Activated B cell treated with CpG ODN at 0.5 μM for 24 hours (primary cell): ENCODE results near the gene STARD10. TPM values are rescaled to one million over a fixed set of nuclear protein-coding genes. Genes with fewer than 3 reads are reported as not detected.

ENCODE experiments used
- ATAC-seq: fragments of 200-7000 bp; cut with Tn5 transposase; one replicate; pipeline ENCODE4 v1.10.0; 2021; ENCODE audit warnings: low read depth, mild to moderate bottlenecking, moderate library complexity
- CTCF ChIA-PET: fragments of 350-600 bp; sonication (Branson Sonifier 250); formaldehyde crosslinking; loops from one replicate; lab custom pipeline; 2021; ENCODE audit warnings: antibody characterized with exemption; lab: Charles Lee
- POLR2A ChIA-PET: fragments of 350-600 bp; sonication (Branson Sonifier 250); formaldehyde crosslinking; loops from one replicate; lab custom pipeline; 2021; ENCODE audit warnings: antibody characterized with exemption; lab: Charles Lee
- DNase-seq: peaks from one replicate; pipeline ENCODE4 v3.0.0; 2022
- H3K27ac Mint-ChIP-seq: one replicate; pipeline ENCODE4 v1.8.0; 2020; ENCODE audit warnings: mixed read lengths
- H3K27me3 Mint-ChIP-seq: one replicate; pipeline ENCODE4 v1.8.0; 2021; ENCODE audit warnings: mixed read lengths
- H3K36me3 Mint-ChIP-seq: one replicate; pipeline ENCODE4 v1.8.0; 2021; ENCODE audit warnings: low read depth, mixed read lengths
- H3K4me1 Mint-ChIP-seq: one replicate; pipeline ENCODE4 v1.8.0; 2021; ENCODE audit warnings: mixed read lengths
- H3K4me3 Mint-ChIP-seq: one replicate; pipeline ENCODE4 v1.8.0; 2020; ENCODE audit warnings: mild to moderate bottlenecking, mixed read lengths
- H3K9me3 Mint-ChIP-seq: one replicate; pipeline ENCODE4 v1.8.0; 2020; ENCODE audit warnings: mixed read lengths
- CTCF ChIP-seq: fragments of 200-600 bp; IDR thresholded peaks from one replicate; pipeline ENCODE4 v1.8.0; 2022; ENCODE audit warnings: antibody characterized with exemption, mild to moderate bottlenecking
- intact Hi-C: fragments of 100-400 bp; cut with micrococcal nuclease; formaldehyde crosslinking; loops from one replicate; pipeline ENCODE4 v1.15.1; 2024
- total RNA-seq: library from RNA; stranded (reverse); gene quantifications from 2 replicates; pipeline ENCODE4 v1.2.3, GENCODE V29; 2022

The STARD10 gene
- total RNA-seq, 1 donor from 2014 or later = 42.6 TPM

- H3K4me1 Mint-ChIP-seq = peaks cover 23% of the 10 kb centered on the region
- no peaks in the 10 kb centered on the region for H3K27me3 Mint-ChIP-seq
- H3K36me3 Mint-ChIP-seq = peaks cover 27% of the 10 kb centered on the region
- H3K27ac Mint-ChIP-seq = no peak overlapping the region
- POLR2A ChIA-PET = no interaction called here
- intact Hi-C loops = no loop called here
- ATAC-seq (no peak), DNase-seq (no peak)
- no peak for TF ChIP-seq CTCF
- H3K4me3 Mint-ChIP-seq = no peak overlapping the region
- CTCF ChIA-PET = no interaction called here
- no peaks in the 10 kb centered on the region for H3K9me3 Mint-ChIP-seq
These were observed 38.0 kb downstream of the STARD10 start for GRCh38 chr11:72755713-72756285.

- intact Hi-C loops = no loop called here
- no peaks in the 10 kb centered on the region for H3K9me3 Mint-ChIP-seq
- no peak overlapping the region for H3K27ac Mint-ChIP-seq
- peaks cover 33% of the 10 kb centered on the region for H3K4me1 Mint-ChIP-seq
- H3K36me3 Mint-ChIP-seq = peaks cover 29% of the 10 kb centered on the region
- no peak overlapping the region for H3K4me3 Mint-ChIP-seq
- no peak for DNase-seq
- H3K27me3 Mint-ChIP-seq = no peaks in the 10 kb centered on the region
- ATAC-seq = no peak
- TF ChIP-seq CTCF = no peak
- ChIA-PET CTCF (no interaction called here), POLR2A (no interaction called here)
These were observed 39.2 kb downstream of the STARD10 start for GRCh38 chr11:72754544-72755155.

- Mint-ChIP-seq H3K27me3 (no peaks in the 10 kb centered on the region), H3K27ac (no peak overlapping the region), H3K36me3 (peaks cover 29% of the 10 kb centered on the region), H3K4me1 (peaks cover 38% of the 10 kb centered on the region), H3K4me3 (no peak overlapping the region), H3K9me3 (no peaks in the 10 kb centered on the region)
- intact Hi-C loops = no loop called here
- POLR2A ChIA-PET = no interaction called here
- no peak for DNase-seq
- CTCF ChIA-PET = no interaction called here
- no peak for ATAC-seq
- no peak for TF ChIP-seq CTCF
These were observed 39.7 kb downstream of the STARD10 start for GRCh38 chr11:72754149-72754543.

GRCh38 chr11:72753341-72754148 is 40.3 kb downstream of the STARD10 start:
- peak overlapping the region; percentile 91 for H3K4me3 Mint-ChIP-seq
- ChIA-PET CTCF (interaction anchor here (1.2 kb wide), 1 partner anchor 29 kb away, joined by 5 read pairs; no protein-coding TSS in a partner anchor), POLR2A (interaction anchor here (1.3 to 1.5 kb wide), 3 partner anchors 10 to 28 kb away, joined by 6 to 11 read pairs (median 7); no protein-coding TSS in a partner anchor)
- ATAC-seq = no peak
- no peak for TF ChIP-seq CTCF
- peaks cover 42% of the 10 kb centered on the region for H3K4me1 Mint-ChIP-seq
- H3K27ac Mint-ChIP-seq = no peak overlapping the region
- intact Hi-C loops = loop anchor here (2.0 kb wide), 1 partner anchor 61 kb away; the partner anchor contains the start of gene ATG16L2
- peaks cover 31% of the 10 kb centered on the region for H3K36me3 Mint-ChIP-seq
- DNase-seq = no peak
- H3K9me3 Mint-ChIP-seq = no peaks in the 10 kb centered on the region
- H3K27me3 Mint-ChIP-seq = no peaks in the 10 kb centered on the region
